ENCODE measurements around the gene IKZF2. TPM values are rescaled to one million over a fixed set of nuclear protein-coding genes. Genes with fewer than 3 reads are reported as not detected.

The IKZF2 gene
- total RNA-seq, 2 donors from 2014 or later = 48.3 to 80.0 TPM

DNA sequence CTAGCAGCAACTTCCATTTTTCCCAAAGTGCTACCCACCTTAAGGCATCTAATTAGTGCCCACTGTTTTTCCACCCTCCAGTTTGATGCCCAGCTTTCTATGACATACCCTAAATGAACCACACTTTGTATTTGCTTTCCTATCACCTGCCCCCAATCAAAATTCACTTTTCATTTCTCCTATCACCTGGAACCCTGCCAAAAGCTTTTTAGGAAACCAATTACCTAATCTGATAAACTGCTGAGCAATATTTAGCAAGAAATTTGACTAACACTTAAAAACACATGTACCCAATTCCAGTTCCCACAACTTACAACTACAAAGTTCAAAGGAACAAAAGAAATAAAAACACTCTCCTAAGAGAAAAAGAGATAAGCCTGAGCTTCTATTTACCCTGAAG, 71.7 kb downstream of the IKZF2 start:
- peak overlapping the region; percentile 67 for H3K4me3 Mint-ChIP-seq
- peak overlapping the region; percentile 82 to 91 for H3K27ac Mint-ChIP-seq
- H3K27me3 Mint-ChIP-seq = no peaks in the 10 kb centered on the region
- DNase-seq (ENCODE audit: low spot score) (no peak), ATAC-seq (no peak)
- H3K9me3 Mint-ChIP-seq = no peaks in the 10 kb centered on the region
- H3K4me1 Mint-ChIP-seq (ENCODE audit: low read depth in 2 of 2) = peaks cover 36% of the 10 kb centered on the region in 2 donors
- peaks cover 16% of the 10 kb centered on the region for H3K36me3 Mint-ChIP-seq

DNA sequence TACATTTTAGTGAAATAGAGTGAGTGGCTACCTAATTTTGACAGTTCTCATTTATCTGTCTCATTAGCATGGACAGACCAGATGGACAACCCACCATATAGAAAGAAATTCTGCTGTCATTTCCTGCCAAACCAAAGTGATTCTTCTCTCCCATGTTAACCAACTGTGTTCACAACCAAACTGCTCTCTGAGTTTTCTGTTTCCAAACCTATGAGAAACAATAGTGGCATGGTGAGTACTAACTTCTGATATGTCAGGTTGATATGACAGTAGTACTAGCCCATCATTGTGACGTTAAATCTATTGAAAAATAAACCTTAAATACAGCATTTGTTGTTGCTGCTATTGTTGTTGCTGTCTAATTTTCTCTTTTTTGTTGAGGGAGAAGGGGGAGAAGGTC, 72.7 kb downstream of the IKZF2 start:
- ATAC-seq (peak in 1 of 2 donors; percentile 51), DNase-seq (ENCODE audit: low spot score) (no peak)
- Mint-ChIP-seq H3K9me3 (no peaks in the 10 kb centered on the region), H3K27me3 (no peaks in the 10 kb centered on the region), H3K4me3 (peak overlapping the region; percentile 67), H3K27ac (peak overlapping the region; percentile 82 to 91), H3K36me3 (peaks cover 16% of the 10 kb centered on the region), H3K4me1 (ENCODE audit: low read depth in 2 of 2) (peaks cover 34 to 42% of the 10 kb centered on the region in 2 donors)

DNA sequence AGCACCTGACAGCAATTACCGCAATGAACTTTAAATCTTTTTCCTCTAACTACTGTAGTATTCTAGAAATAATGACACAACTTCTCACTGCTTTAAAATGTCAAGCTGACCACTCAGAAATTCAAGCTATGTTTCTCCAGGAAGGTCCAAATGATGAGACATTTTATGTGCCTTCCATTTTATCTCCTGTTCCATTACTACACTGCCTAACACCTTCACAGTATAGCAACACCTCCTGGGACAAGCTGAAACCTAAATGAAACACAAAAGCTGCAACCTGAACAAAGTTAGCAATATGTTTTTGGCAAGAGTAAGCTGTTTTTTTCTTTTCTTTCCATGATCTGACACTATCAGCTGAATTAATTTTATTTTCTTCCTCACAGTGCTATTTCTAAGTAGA, 81.9 kb downstream of the IKZF2 start:
- Mint-ChIP-seq H3K4me1 (ENCODE audit: low read depth in 2 of 2) (peaks cover 44 to 71% of the 10 kb centered on the region in 2 donors), H3K27ac (peak overlapping the region; percentile 27 to 64), H3K36me3 (no peaks in the 10 kb centered on the region), H3K4me3 (peak overlapping the region; percentile 44), H3K27me3 (no peaks in the 10 kb centered on the region), H3K9me3 (no peaks in the 10 kb centered on the region)
- ATAC-seq = peak in 1 of 2 donors; percentile 35
- no peak for DNase-seq (ENCODE audit: low spot score)

DNA sequence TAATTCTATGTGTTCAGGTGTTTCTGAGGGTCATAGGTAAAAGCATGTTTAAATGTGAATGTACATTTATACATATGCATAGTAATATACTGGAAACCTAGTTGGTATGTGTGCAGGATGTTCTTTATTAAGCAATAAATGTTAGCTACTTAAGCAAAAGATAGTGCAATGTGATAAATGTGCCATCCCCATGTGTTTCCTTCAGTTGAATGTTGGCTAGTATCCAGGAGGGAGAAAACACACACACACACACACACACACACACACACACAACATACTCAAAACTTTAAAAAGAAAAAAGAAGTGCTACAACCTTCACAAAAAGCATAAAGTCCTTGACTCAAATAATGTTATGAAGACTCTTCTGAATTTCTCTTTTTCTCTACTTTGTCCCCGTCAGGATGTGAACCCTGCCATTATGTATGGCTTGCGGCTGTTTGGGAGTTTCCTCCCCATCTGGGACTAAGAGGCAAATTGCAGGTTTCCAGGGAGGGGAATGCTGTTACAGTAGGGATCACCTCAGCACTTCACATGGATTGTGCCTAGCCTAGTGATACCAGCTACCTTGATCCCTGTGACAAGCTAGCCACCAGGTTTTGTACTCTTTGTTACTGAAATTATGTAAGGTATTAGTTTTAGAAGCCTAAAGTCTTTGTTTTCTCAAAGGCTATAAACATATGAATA, 82.6 kb downstream of the IKZF2 start:
- Mint-ChIP-seq H3K9me3 (no peaks in the 10 kb centered on the region), H3K4me1 (ENCODE audit: low read depth in 2 of 2) (peaks cover 48 to 73% of the 10 kb centered on the region in 2 donors), H3K4me3 (peak overlapping the region; percentile 44), H3K27me3 (no peaks in the 10 kb centered on the region), H3K27ac (peak overlapping the region; percentile 27 to 64), H3K36me3 (no peaks in the 10 kb centered on the region)
- DNase-seq (ENCODE audit: low spot score) (no peak), ATAC-seq (no peak)

DNA sequence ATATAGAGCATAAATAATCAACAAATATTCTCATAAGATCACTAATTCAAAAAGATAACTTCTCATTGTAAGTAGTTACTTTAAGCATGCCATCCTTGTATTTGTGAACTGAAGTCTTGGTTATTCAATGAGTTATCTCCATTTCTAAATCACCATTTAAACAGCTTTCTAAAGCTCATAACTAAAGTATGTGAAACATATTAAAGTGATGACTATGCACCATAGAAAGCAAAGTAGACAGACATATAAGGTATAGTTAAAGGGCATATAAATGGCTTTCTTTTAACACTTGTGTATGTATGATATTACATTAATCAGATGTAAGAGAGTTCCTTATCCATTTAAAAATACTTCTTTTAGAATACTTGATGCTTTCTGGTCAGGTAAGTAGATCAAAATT, 83.5 kb downstream of the IKZF2 start:
- Mint-ChIP-seq H3K9me3 (no peaks in the 10 kb centered on the region), H3K4me3 (no peak overlapping the region), H3K4me1 (ENCODE audit: low read depth in 2 of 2) (peaks cover 53 to 75% of the 10 kb centered on the region in 2 donors), H3K27me3 (no peaks in the 10 kb centered on the region), H3K27ac (peak overlapping the region in 1 of 2 donors; percentile 83), H3K36me3 (no peaks in the 10 kb centered on the region)
- DNase-seq (ENCODE audit: low spot score) (no peak), ATAC-seq (no peak)

DNA sequence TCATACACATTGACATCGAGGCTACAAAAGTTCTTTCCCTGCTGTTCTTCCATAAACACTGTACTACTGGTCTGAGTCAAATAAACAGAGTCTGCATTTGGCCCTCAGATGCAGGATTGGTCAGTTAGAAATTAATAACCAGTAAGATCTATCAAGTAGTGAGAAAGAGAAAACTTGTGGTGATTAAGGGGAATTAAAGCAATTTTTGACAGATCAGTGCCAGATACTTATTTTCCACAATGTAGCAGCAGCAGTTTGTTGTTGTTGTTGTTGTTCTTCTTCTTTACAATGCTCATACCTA, 85.0 kb downstream of the IKZF2 start:
- Mint-ChIP-seq H3K4me3 (peak overlapping the region; percentile 88), H3K36me3 (no peaks in the 10 kb centered on the region), H3K9me3 (no peaks in the 10 kb centered on the region), H3K27me3 (no peaks in the 10 kb centered on the region), H3K4me1 (ENCODE audit: low read depth in 2 of 2) (peaks cover 52 to 67% of the 10 kb centered on the region in 2 donors), H3K27ac (peak overlapping the region; percentile 83 to 97)
- ATAC-seq (no peak), DNase-seq (ENCODE audit: low spot score) (no peak)

DNA sequence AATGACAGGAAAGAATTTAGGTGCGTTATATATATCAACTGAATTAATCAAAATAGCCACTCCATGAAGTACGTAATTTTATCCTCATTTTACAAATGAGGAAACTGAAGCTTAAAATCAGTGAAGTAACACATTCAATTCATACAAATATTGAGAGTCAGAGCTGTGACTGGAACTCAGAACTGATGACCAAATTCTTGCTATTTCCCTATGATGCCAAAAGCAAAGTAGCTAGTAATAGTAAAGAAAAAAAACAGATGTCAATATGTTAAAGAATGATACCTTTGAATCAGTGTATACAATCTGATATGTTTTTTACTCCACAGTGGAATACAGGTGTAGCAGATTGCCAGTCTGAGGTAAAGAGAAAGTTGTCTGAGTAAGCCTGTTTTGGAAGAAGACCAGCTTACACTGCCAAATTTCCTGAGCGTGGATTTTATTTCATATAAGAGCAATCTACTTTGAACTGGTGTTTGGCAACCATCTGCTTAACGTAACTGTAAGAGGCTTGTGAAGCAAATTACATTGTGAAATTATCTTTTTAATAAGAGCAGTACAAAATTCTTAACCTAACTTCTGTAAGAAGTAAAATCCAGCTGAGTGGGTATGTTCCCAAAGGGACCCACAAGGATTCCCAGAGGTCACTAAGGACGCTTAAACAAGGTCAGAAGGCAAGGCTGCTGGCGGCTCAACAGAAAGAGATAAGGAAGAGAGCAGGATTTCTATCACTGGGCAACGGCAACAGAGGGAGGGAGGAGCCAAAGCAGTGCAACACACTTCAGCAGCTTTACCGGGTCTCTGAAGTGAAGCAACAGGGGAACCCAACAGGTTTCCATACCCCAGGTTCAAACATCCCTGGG, 85.6 kb downstream of the IKZF2 start:
- Mint-ChIP-seq H3K9me3 (no peaks in the 10 kb centered on the region), H3K27me3 (no peaks in the 10 kb centered on the region), H3K36me3 (no peaks in the 10 kb centered on the region), H3K4me3 (peak overlapping the region; percentile 88), H3K27ac (peak overlapping the region; percentile 83 to 97), H3K4me1 (ENCODE audit: low read depth in 2 of 2) (peaks cover 49 to 67% of the 10 kb centered on the region in 2 donors)
- ATAC-seq = peak; percentile 69 to 78
- DNase-seq (ENCODE audit: low spot score) = no peak

DNA sequence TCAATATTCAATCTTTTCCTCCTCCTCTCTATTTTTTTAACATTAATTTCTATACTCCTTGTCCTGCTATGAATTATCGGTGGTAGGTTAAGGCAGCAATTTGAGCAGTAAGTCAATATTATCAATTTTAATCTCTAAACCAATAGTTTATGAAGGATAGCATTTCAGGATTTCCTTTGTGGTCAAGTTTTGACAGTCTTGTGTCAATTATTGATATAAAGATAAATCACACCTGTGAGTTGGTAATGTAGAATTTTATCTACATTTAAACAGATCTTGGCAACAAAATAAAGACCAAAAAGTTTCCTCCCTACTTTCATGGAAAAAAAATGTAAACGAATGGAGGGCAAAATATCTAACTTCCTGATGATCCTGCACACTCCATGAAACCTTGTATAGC, 87.3 kb downstream of the IKZF2 start:
- Mint-ChIP-seq H3K36me3 (no peaks in the 10 kb centered on the region), H3K27ac (peak overlapping the region; percentile 83 to 97), H3K27me3 (no peaks in the 10 kb centered on the region), H3K9me3 (no peaks in the 10 kb centered on the region), H3K4me1 (ENCODE audit: low read depth in 2 of 2) (peaks cover 37 to 53% of the 10 kb centered on the region in 2 donors), H3K4me3 (peak overlapping the region; percentile 88)
- DNase-seq (ENCODE audit: low spot score) = no peak
- no peak for ATAC-seq

DNA sequence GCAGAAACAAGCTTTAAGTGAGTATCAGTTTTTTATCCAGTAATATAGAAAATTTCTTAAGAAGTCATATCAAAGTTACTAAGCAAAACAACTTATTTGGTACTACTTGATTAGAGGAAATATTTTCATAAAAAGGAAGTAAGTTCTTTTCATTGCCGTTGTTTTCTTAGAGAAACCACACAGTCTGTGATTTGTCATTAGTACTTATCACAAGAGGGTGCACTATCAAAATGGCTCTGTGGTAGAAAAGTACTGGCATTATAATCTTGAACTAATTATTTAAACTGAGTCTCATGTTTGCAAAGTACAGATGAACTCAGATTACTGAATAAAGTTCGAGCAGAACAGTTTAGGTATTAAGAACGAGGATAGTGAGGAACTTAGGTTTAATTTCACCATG, 93.4 kb downstream of the IKZF2 start:
- Mint-ChIP-seq H3K27me3 (no peaks in the 10 kb centered on the region), H3K4me1 (ENCODE audit: low read depth in 2 of 2) (peaks cover 15 to 25% of the 10 kb centered on the region in 2 donors), H3K4me3 (peak overlapping the region; percentile 67), H3K27ac (peak overlapping the region; percentile 81 to 88), H3K36me3 (peaks cover 5% of the 10 kb centered on the region), H3K9me3 (no peaks in the 10 kb centered on the region)
- no peak for ATAC-seq
- no peak for DNase-seq (ENCODE audit: low spot score)

DNA sequence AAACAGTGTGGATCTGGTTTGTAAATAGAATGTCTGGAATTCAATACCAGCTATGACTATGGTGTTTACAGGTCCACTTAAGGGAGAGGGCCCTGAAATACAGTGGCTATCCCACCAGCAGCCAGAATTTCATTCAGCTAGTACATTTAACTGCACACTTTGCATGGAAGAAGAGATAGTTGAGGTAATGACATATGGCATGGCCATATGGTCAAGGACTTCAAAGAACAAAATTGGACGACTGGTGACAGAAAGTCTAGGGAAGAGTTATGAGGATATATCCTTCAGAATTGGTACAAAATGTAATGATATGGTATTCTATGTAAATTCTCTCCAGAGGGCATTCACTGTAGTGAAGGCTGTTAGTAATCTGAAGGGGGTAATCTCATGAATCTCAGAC, 105.0 kb downstream of the IKZF2 start:
- H3K4me3 Mint-ChIP-seq = no peak overlapping the region

DNA sequence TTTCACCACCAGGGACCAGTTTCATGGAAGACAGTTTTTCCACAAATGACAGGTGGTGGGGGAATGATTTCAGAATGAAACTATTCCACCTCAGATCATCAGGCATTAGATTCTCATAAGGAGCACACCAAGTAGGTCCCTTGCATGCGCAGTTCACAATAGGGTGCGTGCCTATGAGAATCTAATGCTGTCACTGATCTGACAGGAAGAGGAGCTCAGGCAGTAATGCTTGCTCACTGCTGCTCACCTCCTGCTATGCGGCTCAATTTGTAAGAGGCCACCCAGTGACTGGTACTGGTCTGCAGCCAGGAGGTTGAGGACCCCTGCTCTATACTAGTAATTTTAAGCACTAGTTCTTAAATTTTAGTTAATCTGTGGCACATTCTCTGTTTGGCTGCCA, 107.8 kb downstream of the IKZF2 start:
- Mint-ChIP-seq H3K27ac (peak overlapping the region in 1 of 2 donors; percentile 14), H3K4me1 (ENCODE audit: low read depth in 2 of 2) (peaks cover 22 to 29% of the 10 kb centered on the region in 2 donors), H3K4me3 (no peak overlapping the region), H3K9me3 (peaks cover 11% of the 10 kb centered on the region), H3K36me3 (peaks cover 26% of the 10 kb centered on the region), H3K27me3 (no peaks in the 10 kb centered on the region)
- DNase-seq (ENCODE audit: low spot score) (no peak), ATAC-seq (no peak)

More for the DNA sequence above, 105.0 kb downstream of the IKZF2 start:
- ATAC-seq (no peak), DNase-seq (ENCODE audit: low spot score) (no peak)
- H3K4me1 Mint-ChIP-seq (ENCODE audit: low read depth in 2 of 2) = peaks cover 26 to 27% of the 10 kb centered on the region in 2 donors
- H3K9me3 Mint-ChIP-seq = peaks cover 11% of the 10 kb centered on the region
- H3K27ac Mint-ChIP-seq = no peak overlapping the region
- H3K36me3 Mint-ChIP-seq = peaks cover 31% of the 10 kb centered on the region
- no peaks in the 10 kb centered on the region for H3K27me3 Mint-ChIP-seq

DNA sequence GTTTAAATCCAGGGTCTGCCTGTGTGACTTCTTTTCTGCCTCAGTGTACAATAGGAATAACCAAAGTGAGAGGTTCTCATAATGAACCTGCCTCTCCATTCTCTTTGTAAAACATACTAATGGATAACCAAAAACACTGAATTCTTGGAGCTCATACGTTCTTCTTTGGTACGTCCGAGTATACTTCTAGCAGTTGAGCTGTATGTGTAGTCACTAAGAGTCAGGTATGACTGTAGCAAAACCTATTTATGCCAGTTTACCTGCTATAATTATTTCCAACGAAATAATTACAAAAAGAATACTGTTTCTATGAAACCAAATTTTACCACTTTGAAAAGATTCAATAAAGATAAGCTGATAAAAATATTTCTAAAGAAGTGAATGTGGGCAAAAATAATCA, 109.2 kb downstream of the IKZF2 start:
- Mint-ChIP-seq H3K27ac (peak overlapping the region; percentile 27 to 85), H3K9me3 (peaks cover 11% of the 10 kb centered on the region), H3K36me3 (peaks cover 28% of the 10 kb centered on the region), H3K27me3 (no peaks in the 10 kb centered on the region), H3K4me3 (no peak overlapping the region), H3K4me1 (ENCODE audit: low read depth in 2 of 2) (peaks cover 35 to 42% of the 10 kb centered on the region in 2 donors)
- DNase-seq (ENCODE audit: low spot score) (no peak), ATAC-seq (no peak)

DNA sequence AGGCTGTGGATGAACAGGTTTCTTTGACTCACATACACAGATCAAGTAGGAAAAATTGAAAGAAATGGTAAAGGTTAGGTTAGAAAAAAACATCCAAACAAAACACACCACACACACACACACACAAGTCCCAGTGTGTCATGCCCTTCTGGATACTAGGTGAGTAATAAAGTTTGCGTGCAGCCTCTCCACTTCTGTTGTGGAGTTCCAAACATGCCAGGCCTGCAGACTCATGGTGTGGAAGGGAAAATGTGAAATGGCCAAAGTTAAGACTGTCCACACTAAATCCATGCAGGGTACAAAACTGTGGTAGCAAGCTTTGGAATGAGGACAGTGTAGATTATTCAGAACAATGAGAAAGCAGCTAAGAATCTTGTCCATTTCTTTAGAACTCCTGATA, 114.6 kb downstream of the IKZF2 start:
- Mint-ChIP-seq H3K27me3 (no peaks in the 10 kb centered on the region), H3K36me3 (peaks cover 19% of the 10 kb centered on the region), H3K27ac (peak overlapping the region; percentile 96 to 97), H3K9me3 (no peaks in the 10 kb centered on the region), H3K4me3 (peak overlapping the region; percentile 54), H3K4me1 (ENCODE audit: low read depth in 2 of 2) (peaks cover 55 to 64% of the 10 kb centered on the region in 2 donors)
- ATAC-seq (no peak), DNase-seq (ENCODE audit: low spot score) (no peak)

DNA sequence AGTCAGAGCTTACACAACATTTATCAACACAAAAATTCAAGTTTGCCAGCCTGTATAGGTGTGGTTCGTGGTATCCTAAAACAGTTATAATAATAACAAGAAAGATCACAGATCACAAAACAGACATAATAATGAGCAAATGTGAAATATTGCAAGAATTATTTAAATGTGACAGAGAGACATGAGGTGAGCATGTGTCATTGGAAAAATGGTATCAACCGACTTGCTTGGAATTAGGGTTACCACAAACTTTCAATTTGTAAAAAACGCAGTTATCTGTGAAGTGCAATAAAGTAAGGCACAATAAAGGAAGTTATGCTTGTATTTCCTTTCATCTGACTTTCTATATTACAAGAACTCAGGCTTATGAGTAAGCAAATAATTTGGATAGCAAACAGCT, 116.8 kb downstream of the IKZF2 start:
- Mint-ChIP-seq H3K36me3 (peaks cover 19% of the 10 kb centered on the region), H3K9me3 (no peaks in the 10 kb centered on the region), H3K4me3 (peak overlapping the region; percentile 81), H3K27ac (peak overlapping the region; percentile 96 to 97), H3K27me3 (no peaks in the 10 kb centered on the region), H3K4me1 (ENCODE audit: low read depth in 2 of 2) (peaks cover 53 to 65% of the 10 kb centered on the region in 2 donors)
- ATAC-seq (peak; percentile 70 to 74), DNase-seq (ENCODE audit: low spot score) (no peak)

All from natural killer cell treated with Interleukin-12 subunit alpha and Interleukin-12 subunit beta and Interleukin-15 and Interleukin-18, amount 100 ng/mL, for 72 hours (primary cell).